HCT116 (cell line): Measurements from ENCODE around the gene BMPER. TPM values are rescaled to one million over a fixed set of nuclear protein-coding genes. Genes with fewer than 3 reads are reported as not detected.

ENCODE experiments used
- ATAC-seq: fragments of 200-7000 bp; cut with Tn5 transposase; 2 replicates; pipeline ENCODE4 v1.9.1; 2020; ENCODE audit warnings: mild to moderate bottlenecking, moderate library complexity
- BruUV-seq: library from RNA; stranded (reverse); fragments of 400-500 nt; replicated peaks from 2 replicates; lab custom pipeline; 2021; lab: Mats Ljungman, UMichigan
- CTCF ChIA-PET: fragments of 300-600 bp; sonication (Branson Sonifier 250); formaldehyde crosslinking; loops from one replicate; lab custom pipeline; 2021; ENCODE audit warnings: antibody characterized with exemption; lab: Charles Lee
- POLR2A ChIA-PET: fragments of 300-600, 350-600 bp; sonication (Branson Sonifier 250); formaldehyde crosslinking; loops from one replicate; lab custom pipeline; 2021; ENCODE audit warnings: antibody characterized with exemption; lab: Charles Lee
- RAD21 ChIA-PET, 2 experiments: fragments of 300-600 bp; sonication (Branson Sonifier 250); formaldehyde crosslinking; loops; one replicate each; lab custom pipeline; 2023; ENCODE audit warnings: low total read pairs in 2 of 2; ENCODE audit not compliant: uncharacterized antibody in 2 of 2, unreplicated experiment in 2 of 2, low non-redundant PET in 1 of 2; lab: Charles Lee
- DNase-seq: peaks from one replicate; pipeline ENCODE4 v3.0.0-alpha.2; 2010; ENCODE audit warnings: low read depth, low spot score
- H2AFZ ChIP-seq: fragments of 200-600 bp; shearing (Covaris generic), sonication (generic); 2 replicates; pipeline ENCODE4 v1.6.1; 2017; ENCODE audit warnings: low read depth, mixed run types, mixed read lengths, antibody characterized with exemption, low read length; ENCODE audit not compliant: poor library complexity, severe bottlenecking
- H3K27ac ChIP-seq: 2 replicates; pipeline ENCODE4 v1.5.1; 2012; ENCODE audit warnings: low read depth, low read length
- H3K27me3 ChIP-seq: fragments of 200-600 bp; sonication (generic); 2 replicates; pipeline ENCODE4 v1.6.1; 2016; ENCODE audit warnings: mixed run types, low read length, mixed read lengths; ENCODE audit not compliant: insufficient read depth
- H3K36me3 ChIP-seq, 2 experiments: fragments of 200-500 bp in 1 of 2; fragments of 200-600 bp in 1 of 2; sonication (Bioruptor generic) in 1 of 2; sonication (generic) in 1 of 2; 2 replicates each; pipeline versions ENCODE4 v1.5.1 to v1.6.1; 2014 to 2016; ENCODE audit warnings: low read length in 2 of 2, inconsistent platforms in 1 of 2, mixed read lengths in 1 of 2, mixed run types in 1 of 2; ENCODE audit not compliant: insufficient read depth in 2 of 2, control insufficient read depth in 1 of 2
- H3K4me1 ChIP-seq, 2 experiments: fragments of 200-600 bp in 1 of 2; sonication (generic) in 1 of 2; 2 replicates each; pipeline versions ENCODE4 v1.5.1 to v1.6.1; 2012 to 2017; ENCODE audit warnings: low read length in 2 of 2, inconsistent platforms in 1 of 2, mild to moderate bottlenecking in 1 of 2, mixed read lengths in 1 of 2, mixed run types in 1 of 2, moderate library complexity in 1 of 2; ENCODE audit not compliant: insufficient read depth in 2 of 2, control insufficient read depth in 1 of 2
- H3K4me2 ChIP-seq: fragments of 200-600 bp; sonication (generic); 2 replicates; pipeline ENCODE4 v1.6.1; 2017; ENCODE audit warnings: mixed run types, low read length, mixed read lengths
- H3K4me3 ChIP-seq, 2 experiments: fragments of 200-600 bp in 1 of 2; sonication (generic) in 1 of 2; replicated peaks in 1 of 2; 2 replicates each; pipeline ENCODE4 v1.5.1; 2011 to 2016; ENCODE audit warnings: low read length in 2 of 2, control low read depth in 1 of 2, low read depth in 1 of 2, mild to moderate bottlenecking in 1 of 2, mixed read lengths in 1 of 2, mixed run types in 1 of 2
- H3K79me2 ChIP-seq: fragments of 200-600 bp; sonication (generic); 2 replicates; pipeline ENCODE4 v1.6.1; 2017; ENCODE audit warnings: mild to moderate bottlenecking, mixed run types, low read length, moderate library complexity, mixed read lengths; ENCODE audit not compliant: insufficient read depth
- H3K9ac ChIP-seq: fragments of 200-600 bp; sonication (generic); 2 replicates; pipeline ENCODE4 v1.6.1; 2016; ENCODE audit warnings: low read length, mixed read lengths
- H3K9me2 ChIP-seq: fragments of 200-600 bp; sonication (generic), shearing (Covaris generic); 2 replicates; pipeline ENCODE4 v1.6.1; 2017; ENCODE audit warnings: mixed run types, mild to moderate bottlenecking, moderate library complexity; ENCODE audit not compliant: insufficient read depth
- H3K9me3 ChIP-seq, 2 experiments: fragments of 200-500 bp in 1 of 2; fragments of 200-600 bp in 1 of 2; sonication (Bioruptor generic) in 1 of 2; sonication (generic) in 1 of 2; 2 replicates each; pipeline ENCODE4 v1.6.1; 2014 to 2017; ENCODE audit warnings: low read length in 2 of 2, mixed read lengths in 2 of 2, inconsistent platforms in 1 of 2, low read depth in 1 of 2, mild to moderate bottlenecking in 1 of 2, mixed run types in 1 of 2, moderate library complexity in 1 of 2; ENCODE audit not compliant: control insufficient read depth in 1 of 2, insufficient read depth in 1 of 2
- H4K20me1 ChIP-seq: fragments of 200-600 bp; sonication (generic), shearing (Covaris generic); 2 replicates; pipeline ENCODE4 v1.6.1; 2017; ENCODE audit warnings: mixed run types, mild to moderate bottlenecking, moderate library complexity; ENCODE audit not compliant: insufficient read depth
- ATF3 ChIP-seq: IDR thresholded peaks from 2 replicates; pipeline ENCODE4 v1.6.1; 2012
- CBX3 ChIP-seq: IDR thresholded peaks from 2 replicates; pipeline ENCODE4 v1.6.1; 2012; ENCODE audit warnings: low read depth
- CTCF ChIP-seq, 3 experiments: fragments of 200-600 bp in 1 of 3; sonication (generic) in 1 of 3; IDR thresholded peaks in 2 of 3; conservative IDR thresholded peaks in 1 of 3; 2 replicates each; pipeline ENCODE4 v1.5.1; 2012 to 2017; ENCODE audit warnings: low read depth in 2 of 3, low read length in 2 of 3, antibody characterized with exemption in 1 of 3, borderline replicate concordance in 1 of 3, control low read depth in 1 of 3, mild to moderate bottlenecking in 1 of 3, mixed read lengths in 1 of 3, mixed run types in 1 of 3, moderate library complexity in 1 of 3; ENCODE audit not compliant: insufficient read depth in 1 of 3
- ELF1 ChIP-seq: IDR thresholded peaks from 2 replicates; pipeline ENCODE4 v1.6.1; 2012; ENCODE audit warnings: low read depth, borderline replicate concordance
- EZH2phosphoT487 ChIP-seq: fragments of 200-600 bp; IDR thresholded peaks from 2 replicates; pipeline ENCODE4 v1.6.1; 2018; ENCODE audit warnings: antibody characterized with exemption, borderline replicate concordance
- JUND ChIP-seq: IDR thresholded peaks from 2 replicates; pipeline ENCODE4 v1.6.1; 2012
- MAX ChIP-seq: IDR thresholded peaks from 2 replicates; pipeline ENCODE4 v1.6.1; 2012
- POLR2A ChIP-seq: IDR thresholded peaks from 2 replicates; pipeline ENCODE4 v1.7.0; 2011; ENCODE audit warnings: borderline replicate concordance; ENCODE audit not compliant: insufficient read depth, insufficient read length; ENCODE audit errors: extremely low read depth
- REST ChIP-seq: IDR thresholded peaks from 2 replicates; pipeline ENCODE4 v1.6.1; 2012; ENCODE audit warnings: low read depth
- SIN3A ChIP-seq: IDR thresholded peaks from 2 replicates; pipeline ENCODE4 v1.6.1; 2012; ENCODE audit warnings: low read depth
- SP1 ChIP-seq: IDR thresholded peaks from 2 replicates; pipeline ENCODE4 v1.6.1; 2012; ENCODE audit warnings: low read depth
- YY1 ChIP-seq: IDR thresholded peaks from 2 replicates; pipeline ENCODE4 v1.6.1; 2011; ENCODE audit warnings: low read length, low read depth, moderate library complexity, mild to moderate bottlenecking; ENCODE audit not compliant: insufficient replicate concordance; ENCODE audit errors: extremely low read depth
- ZBTB33 ChIP-seq: IDR thresholded peaks from 2 replicates; pipeline ENCODE4 v1.6.1; 2011; ENCODE audit warnings: mild to moderate bottlenecking, low read length, moderate library complexity; ENCODE audit not compliant: insufficient replicate concordance; ENCODE audit errors: extremely low read depth
- ZFX ChIP-seq: fragments of 450-650 bp; IDR thresholded peaks from 2 replicates; pipeline ENCODE4 v1.6.1; 2017
- intact Hi-C: fragments of 100-400 bp; cut with micrococcal nuclease; formaldehyde crosslinking; loops from 2 replicates; pipeline ENCODE4 v1.10.0; 2022
- total RNA-seq: library from RNA; stranded (reverse); gene quantifications from one replicate; pipeline ENCODE4 v1.2.1, GENCODE V29; 2021; ENCODE audit not compliant: unreplicated experiment

BMPER gene
- total RNA-seq, 1 experiment from 2014 or later, result not detected

GRCh38 chr7:34124765-34125164 lies 219.4 kb downstream of the BMPER start (continued):
- TF ChIP-seq REST, result no peak
- no peak for TF ChIP-seq POLR2A
- no peak for TF ChIP-seq JUND
- TF ChIP-seq ATF3, result no peak
- TF ChIP-seq CBX3, result no peak

GRCh38 chr7:34128762-34129161 lies 223.4 kb downstream of the BMPER start:
- ChIA-PET RAD21 (no interaction called here), CTCF (no interaction called here), POLR2A (no interaction called here)
- H3K27me3 ChIP-seq, result no peaks in the 10 kb centered on the region
- no peaks in the 10 kb centered on the region for H3K36me3 ChIP-seq
- intact Hi-C loops, result no loop called here
- H3K9me3 ChIP-seq, result peaks cover 3 to 7% of the 10 kb centered on the region in 2 experiments
- no peak overlapping the region for H3K27ac ChIP-seq
- H2AFZ ChIP-seq, result no peak overlapping the region
- H3K9me2 ChIP-seq, result no peaks in the 10 kb centered on the region
- DNase-seq (no peak), ATAC-seq (no peak)
- BruUV-seq, result no TSS peak
- no peak for TF ChIP-seq EZH2phosphoT487
- no peak for TF ChIP-seq MAX
- TF ChIP-seq SIN3A, result no peak
- TF ChIP-seq ZFX, result no peak
- no peak for TF ChIP-seq SP1
- TF ChIP-seq ELF1, result no peak
- no peak for TF ChIP-seq YY1
- no peak for TF ChIP-seq ZBTB33
- no peak for TF ChIP-seq CTCF (IDR thresholded peaks at IDR 0.05 in 2 of 3, conservative IDR thresholded peaks at IDR 0.05 in 1 of 3; ENCODE audit: borderline replicate concordance in 1 of 3, insufficient read depth in 1 of 3, low read depth in 2 of 3, low read length in 2 of 3)
- no peak overlapping the region for H3K9ac ChIP-seq
- H3K4me1 ChIP-seq, result no peaks in the 10 kb centered on the region
- H3K4me2 ChIP-seq, result no peak overlapping the region
- H4K20me1 ChIP-seq, result no peaks in the 10 kb centered on the region
- no peaks in the 10 kb centered on the region for H3K79me2 ChIP-seq
- H3K4me3 ChIP-seq, result no peak overlapping the region
